HG03045 (cell line): ENCODE measurements around the gene FRMD8.

Source experiments
- ATAC-seq: cut with Tn5 transposase; IDR thresholded peaks from one replicate; pipeline ENCODE4 v1.9.1; 2021; ENCODE audit warnings: mild to moderate bottlenecking, moderate library complexity; ENCODE audit not compliant: unreplicated experiment

Gene FRMD8

DNA sequence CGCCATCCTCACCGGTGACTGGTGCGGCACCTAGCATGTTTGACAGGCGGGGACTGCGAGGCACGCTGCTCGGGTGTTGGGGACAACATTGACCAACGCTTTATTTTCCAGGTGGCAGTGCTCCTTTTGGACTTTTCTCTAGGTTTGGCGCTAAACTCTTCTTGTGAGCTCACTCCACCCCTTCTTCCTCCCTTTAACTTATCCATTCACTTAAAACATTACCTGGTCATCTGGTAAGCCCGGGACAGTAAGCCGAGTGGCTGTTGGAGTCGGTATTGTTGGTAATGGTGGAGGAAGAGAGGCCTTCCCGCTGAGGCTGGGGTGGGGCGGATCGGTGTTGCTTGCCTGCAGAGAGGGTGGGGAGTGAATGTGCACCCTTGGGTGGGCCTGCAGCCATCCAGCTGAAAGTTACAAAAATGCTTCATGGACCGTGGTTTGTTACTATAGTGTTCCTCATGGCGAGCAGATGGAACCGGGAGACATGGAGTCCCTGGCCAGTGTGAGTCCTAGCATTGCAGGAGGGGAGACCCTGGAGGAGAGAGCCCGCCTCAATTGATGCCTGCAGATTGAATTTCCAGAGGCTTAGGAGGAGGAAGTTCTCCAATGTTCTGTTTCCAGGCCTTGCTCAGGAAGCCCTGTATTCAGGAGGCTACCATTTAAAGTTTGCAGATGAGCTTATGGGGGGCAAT is 37.2 kb downstream of the FRMD8 start:
- ATAC-seq: no peak

DNA sequence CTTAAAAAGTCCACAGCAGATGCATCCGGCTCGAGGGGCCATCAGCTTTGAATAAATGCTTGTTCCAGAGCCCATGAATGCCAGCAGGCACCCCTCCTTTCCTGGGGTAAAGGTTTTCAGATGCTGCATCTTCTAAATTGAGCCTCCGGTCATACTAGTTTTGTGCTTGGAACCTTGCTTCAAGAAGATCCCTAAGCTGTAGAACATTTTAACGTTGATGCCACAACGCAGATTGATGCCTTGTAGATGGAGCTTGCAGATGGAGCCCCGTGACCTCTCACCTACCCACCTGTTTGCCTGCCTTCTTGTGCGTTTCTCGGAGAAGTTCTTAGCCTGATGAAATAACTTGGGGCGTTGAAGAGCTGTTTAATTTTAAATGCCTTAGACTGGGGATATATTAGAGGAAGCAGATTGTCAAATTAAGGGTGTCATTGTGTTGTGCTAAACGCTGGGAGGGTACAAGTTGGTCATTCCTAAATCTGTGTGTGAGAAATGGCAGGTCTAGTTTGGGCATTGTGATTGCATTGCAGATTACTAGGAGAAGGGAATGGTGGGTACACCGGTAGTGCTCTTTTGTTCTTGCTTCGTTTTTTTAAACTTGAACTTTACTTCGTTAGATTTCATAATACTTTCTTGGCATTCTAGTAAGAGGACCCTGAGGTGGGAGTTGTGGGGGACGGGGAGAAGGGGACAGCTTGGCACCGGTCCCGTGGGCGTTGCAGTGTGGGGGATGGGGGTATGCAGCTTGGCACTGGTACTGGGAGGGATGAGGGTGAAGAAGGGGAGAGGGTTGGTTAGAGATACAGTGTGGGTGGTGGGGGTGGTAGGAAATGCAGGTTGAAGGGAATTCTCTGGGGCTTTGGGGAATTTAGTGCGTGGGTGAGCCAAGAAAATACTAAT is 38.0 kb downstream of the FRMD8 start:
- ATAC-seq: no peak

DNA sequence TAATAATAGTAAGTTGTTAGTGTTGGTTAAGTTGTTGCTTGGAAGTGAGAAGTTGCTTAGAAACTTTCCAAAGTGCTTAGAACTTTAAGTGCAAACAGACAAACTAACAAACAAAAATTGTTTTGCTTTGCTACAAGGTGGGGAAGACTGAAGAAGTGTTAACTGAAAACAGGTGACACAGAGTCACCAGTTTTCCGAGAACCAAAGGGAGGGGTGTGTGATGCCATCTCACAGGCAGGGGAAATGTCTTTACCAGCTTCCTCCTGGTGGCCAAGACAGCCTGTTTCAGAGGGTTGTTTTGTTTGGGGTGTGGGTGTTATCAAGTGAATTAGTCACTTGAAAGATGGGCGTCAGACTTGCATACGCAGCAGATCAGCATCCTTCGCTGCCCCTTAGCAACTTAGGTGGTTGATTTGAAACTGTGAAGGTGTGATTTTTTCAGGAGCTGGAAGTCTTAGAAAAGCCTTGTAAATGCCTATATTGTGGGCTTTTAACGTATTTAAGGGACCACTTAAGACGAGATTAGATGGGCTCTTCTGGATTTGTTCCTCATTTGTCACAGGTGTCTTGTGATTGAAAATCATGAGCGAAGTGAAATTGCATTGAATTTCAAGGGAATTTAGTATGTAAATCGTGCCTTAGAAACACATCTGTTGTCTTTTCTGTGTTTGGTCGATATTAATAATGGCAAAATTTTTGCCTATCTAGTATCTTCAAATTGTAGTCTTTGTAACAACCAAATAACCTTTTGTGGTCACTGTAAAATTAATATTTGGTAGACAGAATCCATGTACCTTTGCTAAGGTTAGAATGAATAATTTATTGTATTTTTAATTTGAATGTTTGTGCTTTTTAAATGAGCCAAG is 38.9 kb downstream of the FRMD8 start:
- no peak for ATAC-seq

DNA sequence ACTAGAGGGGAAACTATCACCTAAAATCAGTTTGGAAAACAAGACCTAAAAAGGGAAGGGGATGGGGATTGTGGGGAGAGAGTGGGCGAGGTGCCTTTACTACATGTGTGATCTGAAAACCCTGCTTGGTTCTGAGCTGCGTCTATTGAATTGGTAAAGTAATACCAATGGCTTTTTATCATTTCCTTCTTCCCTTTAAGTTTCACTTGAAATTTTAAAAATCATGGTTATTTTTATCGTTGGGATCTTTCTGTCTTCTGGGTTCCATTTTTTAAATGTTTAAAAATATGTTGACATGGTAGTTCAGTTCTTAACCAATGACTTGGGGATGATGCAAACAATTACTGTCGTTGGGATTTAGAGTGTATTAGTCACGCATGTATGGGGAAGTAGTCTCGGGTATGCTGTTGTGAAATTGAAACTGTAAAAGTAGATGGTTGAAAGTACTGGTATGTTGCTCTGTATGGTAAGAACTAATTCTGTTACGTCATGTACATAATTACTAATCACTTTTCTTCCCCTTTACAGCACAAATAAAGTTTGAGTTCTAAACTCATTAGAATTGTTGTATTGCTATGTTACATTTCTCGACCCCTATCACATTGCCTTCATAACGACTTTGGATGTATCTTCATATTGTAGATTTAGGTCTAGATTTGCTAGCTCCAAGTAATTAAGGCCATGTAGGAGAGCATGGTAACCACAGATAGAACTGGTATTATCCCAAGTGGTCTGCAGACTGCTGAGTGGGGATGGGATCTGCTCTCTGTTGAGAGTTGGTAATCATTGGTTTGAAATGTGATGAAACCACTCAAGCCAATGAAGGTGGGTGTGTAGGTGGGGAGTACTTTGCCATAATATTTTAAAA is 39.8 kb downstream of the FRMD8 start:
- no peak for ATAC-seq

DNA sequence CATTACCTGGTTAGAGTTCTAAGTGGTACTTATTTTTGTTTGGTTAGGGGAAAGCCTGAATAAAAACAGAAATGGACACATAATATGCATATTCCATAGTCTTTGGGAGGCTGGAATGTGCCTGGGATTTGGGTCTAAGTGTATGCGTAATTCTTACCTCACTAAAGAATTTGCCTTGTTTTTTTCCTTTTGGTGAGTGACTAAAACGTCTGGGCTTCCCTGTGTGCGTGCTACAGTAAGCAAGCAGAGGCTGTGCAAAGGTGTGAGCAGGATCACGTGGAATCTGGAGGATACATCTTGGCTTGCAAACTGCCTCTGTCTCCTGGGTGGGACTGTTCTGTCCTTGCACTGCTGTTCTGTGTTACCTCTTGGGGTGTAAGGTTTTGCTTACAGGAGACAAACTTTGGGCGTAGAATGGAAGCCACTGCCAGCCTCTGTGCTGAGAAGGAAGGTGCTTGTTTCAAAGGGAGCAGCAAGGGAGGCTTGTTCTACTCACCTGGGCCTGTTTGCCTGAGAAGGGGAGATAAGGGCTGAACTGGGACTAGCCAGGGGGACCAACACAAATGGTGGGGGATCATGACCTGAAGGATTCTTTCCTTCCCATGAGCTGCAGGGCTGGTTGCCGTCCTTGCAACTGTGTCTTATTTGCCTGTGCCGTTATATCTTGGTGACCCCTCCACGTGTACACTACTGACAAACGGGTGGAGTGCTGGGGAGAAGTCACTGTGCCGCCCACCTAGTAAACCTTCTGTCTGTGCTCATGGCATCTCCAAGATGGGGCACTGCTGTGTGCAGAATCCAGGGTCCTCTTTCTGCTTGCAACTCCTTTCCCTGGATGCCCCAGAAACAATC is 40.6 kb downstream of the FRMD8 start:
- ATAC-seq: no peak

DNA sequence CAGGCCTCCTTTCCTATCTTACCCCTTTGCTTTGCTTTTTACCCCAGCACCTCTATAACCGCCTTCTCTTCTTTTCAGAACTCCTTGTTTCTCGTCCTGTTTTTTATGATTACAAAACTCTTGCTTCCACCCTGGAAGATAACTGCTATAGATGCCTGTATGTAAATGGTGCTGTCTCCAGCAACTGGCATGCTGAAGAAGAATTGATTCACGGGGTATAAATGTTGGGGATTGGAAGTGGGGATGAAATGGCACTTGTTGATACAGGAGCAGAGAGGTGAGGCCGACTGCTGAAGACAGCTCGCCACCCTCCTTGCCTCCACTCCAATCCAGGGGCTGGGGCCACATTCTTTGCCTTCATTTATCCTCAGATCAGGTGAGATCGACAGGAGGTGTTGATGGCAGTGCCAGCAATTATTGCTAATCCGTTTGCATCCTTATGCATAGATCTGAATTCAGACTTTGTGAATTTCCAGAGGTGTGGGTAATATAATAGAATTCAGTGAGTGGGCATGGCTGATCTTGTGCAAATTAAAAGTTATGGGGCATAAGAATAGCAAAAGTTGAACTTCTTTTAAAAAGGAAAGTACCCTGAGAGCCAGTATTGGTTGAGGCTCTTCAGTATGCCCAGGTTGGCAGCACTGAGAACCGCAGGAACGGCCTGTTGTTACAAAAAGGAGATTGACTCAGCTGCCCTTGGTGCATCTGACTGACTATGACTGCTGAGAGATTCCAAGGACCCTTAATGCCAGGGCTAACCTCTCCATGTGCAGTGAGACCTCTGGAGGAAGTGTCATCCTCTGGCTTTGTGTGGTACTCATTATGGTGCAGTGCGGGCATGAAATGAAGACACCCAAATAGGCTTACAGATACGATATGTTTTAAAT is 41.5 kb downstream of the FRMD8 start:
- no peak for ATAC-seq

DNA sequence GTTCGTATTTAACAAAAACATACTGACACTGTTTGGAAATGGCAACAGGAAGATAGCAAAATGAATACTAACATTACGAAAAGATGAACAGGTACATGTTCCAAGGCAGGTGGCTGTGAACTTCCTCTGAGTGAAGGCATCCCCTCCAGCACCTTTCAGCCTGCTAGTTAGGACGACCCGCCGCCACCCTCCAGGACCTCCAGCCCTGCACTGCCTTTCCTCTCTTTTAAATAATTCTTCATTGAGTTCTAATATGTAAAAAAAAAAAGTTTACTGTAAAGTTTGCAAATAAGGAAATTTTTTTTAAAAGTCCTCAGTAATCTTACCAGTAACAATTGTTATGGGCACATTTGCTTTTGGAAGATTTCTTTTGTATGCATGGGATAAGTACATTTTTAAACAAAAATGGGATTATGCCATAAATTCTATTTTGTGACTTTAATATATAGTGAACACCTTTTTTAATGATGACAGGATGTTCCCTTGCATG is 42.2 kb downstream of the FRMD8 start:
- no peak for ATAC-seq

DNA sequence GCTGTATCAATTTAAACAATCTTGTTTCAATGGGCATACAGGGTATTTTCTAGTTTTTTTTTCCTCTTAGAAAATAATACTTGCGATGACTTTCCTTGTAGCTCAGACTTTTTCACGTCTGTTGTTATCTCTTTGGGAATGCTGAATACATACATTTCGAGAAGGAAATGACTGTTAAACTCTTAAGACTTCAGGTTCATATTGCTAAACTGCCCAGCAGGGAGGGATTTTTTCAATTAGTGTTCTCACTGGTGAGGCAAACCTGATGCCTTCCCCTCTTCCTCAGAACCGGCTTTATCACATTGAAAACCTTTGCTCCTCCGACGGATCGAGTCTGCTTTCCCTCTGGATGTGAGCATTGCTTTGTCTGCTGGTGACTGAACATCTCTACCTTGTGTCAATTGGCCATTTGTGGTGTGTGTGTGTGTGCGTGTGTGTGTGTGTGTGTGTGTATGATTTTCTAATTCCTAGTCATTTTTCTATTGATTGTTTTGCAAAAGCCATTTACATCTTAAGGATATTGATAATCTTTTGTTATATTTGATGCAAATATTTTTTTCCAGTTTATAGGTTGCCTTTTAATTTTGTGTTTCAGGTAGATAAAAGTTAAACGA is 42.7 kb downstream of the FRMD8 start:
- no peak for ATAC-seq

DNA sequence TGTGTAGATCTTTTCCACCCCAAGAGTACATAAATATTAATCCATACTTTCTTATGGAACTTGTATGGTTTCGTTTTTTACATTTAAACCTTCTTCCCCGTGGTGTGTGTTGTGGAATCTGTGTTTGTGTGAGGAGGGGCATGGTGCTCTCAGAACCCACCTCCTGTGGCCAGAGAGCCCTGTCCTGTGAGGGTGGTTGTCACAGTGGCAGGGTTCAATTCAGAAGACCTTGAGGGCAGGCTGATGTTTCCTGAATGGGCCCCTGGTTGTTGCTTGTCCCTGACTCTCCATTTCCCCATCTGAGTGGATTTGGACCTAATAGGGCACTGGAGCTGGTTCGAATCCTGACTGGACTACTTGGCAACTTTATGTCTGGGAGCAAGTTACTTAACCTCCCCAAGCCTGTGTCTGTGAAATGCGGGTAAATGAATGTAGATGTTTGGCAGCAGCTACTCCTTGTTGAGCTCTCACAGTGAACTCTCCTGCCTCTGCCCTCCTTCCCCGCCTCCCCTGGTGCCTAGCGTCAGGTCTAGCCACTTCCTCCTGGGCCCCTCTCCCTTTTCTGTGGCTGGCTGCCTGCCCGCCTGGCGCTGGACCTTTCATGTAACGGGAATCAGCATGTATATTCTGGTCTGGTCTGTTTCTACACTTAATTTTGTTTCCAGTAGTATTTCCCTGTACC is 43.4 kb downstream of the FRMD8 start:
- ATAC-seq: no peak

DNA sequence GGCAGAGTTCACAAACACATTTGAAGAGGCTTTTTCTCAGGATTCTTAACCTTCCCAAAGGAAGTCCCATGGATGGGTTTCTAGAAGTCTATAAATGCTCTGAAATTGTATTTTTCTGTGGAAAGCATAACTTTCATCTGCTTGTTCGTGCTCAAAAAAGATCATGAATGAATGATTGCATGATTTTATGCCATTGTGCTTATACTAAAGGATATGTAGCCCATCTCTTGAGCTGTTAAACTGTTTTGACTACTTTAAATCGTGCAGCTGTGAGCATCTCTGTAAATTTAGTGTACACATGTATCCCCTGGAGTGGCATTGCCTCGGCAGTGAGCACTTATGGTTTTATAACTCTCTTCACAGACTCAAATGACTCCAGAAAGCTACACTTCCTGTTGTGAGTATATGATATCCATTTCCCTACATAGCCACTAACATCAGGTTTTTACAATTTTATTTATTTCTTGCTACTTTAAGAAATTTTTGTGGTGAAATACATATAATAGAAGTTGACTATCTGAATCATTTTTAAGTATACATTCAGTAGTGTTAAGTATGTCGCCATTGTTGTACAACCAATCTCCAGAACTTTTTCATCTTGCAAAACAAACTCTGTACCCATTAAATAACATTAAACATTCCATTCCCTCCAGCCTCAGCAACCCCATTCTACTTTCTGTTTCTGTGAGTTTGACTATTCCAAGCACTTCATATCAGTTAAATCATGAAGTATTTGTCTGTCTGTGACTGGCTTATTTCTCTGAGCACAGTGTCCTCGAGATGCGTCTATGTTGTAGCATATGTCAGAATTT is 44.2 kb downstream of the FRMD8 start:
- no peak for ATAC-seq

DNA sequence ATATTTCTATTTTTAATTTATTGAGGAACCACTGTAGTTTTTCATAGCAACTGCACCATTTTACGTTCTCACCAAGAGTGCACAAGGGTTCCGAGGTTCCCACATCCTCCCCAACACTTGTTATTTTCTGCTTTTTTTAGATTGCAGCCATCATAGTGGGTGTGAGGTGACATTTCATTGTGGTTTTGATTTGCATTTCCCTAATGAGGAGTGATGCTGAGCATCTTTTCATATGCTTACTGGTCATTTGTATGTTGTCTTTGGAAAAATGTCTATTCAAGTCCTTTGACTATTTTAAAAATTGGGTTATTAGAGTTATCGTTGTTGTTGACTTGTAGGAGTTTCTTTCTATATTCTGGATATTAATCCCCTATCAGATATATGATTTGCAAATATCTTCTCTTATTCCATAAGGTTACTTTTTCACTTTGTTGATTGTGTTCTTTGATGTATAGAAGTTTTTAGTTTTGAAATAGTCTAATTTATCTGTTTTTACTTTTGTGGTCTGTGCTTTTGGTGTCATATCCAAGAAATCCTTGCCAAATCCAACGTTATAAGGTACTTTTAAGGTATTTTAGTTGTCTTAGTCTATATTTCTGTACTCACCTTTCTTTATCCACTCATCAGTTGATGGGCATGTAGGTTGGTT is 45.1 kb downstream of the FRMD8 start:
- no peak for ATAC-seq

DNA sequence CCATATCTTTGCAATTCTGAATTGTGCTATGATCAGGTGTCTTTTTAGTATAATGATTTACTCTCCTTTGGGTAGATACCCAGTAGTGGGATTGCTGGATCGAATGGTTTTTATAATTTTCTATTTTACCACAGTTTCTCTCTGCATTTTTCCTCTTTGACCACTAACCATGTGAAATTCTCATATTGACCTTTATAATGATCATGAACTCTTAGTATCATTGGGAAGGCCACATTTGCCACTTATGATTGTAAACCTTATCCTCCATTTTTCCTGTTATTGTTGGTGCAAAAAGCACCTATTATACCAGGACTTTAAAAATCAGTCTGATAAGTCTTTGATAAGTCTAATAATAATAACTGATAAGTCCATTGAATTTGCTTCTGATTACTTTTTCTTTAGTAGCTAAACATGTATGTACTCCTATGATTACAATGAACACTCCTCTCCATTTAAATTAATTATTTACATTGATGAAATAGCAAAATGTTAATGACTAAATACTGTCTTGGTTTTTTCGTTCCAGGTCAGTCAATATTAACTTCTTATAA is 45.7 kb downstream of the FRMD8 start:
- no peak for ATAC-seq

DNA sequence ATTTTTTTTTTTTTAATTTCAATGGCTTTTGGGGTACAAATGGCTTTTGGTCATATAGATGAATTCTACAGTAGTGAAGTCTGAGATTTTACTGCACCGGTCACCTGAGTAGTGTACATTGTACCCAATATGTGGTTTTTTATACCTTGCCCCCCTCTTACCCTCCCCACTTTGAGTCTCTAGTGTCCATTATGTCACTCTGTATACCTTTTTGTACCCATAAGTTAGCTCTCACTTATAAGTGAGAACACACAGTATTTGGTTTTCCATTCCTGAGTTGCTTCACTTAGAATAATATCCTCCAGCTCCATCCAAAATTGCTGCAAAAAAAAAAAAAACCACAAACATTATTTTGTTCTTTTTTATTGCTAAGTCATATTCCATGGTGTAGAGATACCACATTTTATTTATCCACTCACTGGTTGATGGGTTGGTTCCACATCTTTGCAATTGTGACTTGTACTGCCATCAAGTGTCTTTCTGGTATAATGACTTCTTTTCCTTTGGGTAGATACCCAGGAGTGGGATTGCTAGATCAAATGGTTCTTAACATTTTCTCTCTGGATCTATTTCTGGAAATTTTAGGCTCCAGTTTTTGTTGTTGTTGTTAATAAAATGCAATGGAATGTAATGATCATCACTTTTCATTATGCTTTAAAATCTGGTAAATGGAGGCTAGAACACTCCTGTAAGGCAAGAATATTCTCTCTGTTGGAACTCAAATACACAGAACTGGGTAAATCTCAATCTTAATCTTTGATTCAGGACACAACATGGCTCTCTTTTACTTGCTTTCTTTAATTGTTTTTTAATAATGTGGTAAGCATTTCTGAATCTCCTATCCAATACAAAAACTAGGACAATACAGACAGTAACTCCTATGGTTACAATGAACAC is 46.5 kb downstream of the FRMD8 start:
- no peak for ATAC-seq

DNA sequence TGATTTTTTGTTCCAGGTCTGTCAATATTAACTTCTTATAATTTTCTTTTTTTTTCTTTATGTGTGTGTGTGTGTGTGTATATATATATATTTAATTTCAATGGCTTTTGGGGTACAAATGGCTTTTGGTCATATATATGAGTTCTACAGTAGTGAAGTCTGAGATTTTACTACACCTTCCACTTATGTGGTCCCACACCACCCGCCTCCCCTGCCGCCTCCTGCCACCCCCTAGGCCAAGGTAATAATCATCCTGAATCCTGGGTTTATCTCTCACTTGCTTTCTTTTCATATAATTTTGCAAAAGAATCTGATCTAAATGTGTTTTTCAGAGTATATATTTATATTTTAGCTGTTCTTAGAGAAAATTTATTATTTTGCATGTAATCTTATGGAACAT is 47.2 kb downstream of the FRMD8 start:
- ATAC-seq: no peak
